ENCODE data around the gene GRB2.

The GRB2 gene

DNA sequence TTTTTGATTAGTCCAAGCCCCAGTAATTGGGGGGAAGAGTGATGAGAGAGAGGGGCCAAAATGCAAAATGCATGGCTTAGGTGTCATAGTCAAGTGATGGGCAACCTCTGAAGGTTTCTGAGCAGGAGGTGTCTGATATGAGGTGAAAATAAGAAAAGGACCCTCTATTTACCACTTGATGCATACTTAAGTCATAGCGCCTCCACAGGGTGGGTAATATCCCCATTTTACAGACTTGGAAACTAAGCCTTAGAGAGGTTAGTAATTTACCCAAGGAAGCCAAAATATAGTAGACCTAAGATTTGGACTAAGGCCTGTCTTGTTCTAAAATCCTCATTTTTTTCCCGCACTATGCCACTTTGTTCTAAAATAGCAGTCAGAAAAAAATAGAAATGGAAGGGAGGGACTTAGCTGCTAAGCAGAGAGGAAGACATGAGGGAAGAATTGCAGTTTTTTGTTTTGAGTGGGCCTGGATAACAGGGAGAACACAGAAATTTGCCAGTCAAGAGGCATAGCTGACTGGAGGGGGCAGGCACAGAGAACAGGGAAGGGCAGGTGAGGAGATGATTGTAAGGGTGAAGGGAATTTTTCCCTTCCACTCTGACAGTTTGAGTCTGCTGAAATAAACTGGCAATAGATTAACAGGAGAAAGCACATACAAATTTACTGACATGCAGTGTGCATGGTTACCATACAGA, 2.3 kb upstream of the GRB2 start:
- TF ChIP-seq, protein P1, sequence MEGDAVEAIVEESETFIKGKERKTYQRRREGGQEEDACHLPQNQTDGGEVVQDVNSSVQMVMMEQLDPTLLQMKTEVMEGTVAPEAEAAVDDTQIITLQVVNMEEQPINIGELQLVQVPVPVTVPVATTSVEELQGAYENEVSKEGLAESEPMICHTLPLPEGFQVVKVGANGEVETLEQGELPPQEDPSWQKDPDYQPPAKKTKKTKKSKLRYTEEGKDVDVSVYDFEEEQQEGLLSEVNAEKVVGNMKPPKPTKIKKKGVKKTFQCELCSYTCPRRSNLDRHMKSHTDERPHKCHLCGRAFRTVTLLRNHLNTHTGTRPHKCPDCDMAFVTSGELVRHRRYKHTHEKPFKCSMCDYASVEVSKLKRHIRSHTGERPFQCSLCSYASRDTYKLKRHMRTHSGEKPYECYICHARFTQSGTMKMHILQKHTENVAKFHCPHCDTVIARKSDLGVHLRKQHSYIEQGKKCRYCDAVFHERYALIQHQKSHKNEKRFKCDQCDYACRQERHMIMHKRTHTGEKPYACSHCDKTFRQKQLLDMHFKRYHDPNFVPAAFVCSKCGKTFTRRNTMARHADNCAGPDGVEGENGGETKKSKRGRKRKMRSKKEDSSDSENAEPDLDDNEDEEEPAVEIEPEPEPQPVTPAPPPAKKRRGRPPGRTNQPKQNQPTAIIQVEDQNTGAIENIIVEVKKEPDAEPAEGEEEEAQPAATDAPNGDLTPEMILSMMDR (IDR thresholded peaks at IDR 0.05; ENCODE audit: insufficient read depth, low read length, poor library complexity, severe bottlenecking): no peak
- no peak for DNase-seq (ENCODE audit: extremely low read depth, insufficient read length)
- Histone ChIP-seq H3K27me3 (replicated peaks; ENCODE audit: control insufficient read depth, insufficient read depth, low read length) (no peaks in the 10 kb centered on the region), H3K4me3 (replicated peaks; ENCODE audit: low read depth, low read length) (no peak overlapping the region), H3K36me3 (ENCODE audit: control insufficient read depth, insufficient read depth, low read length) (no peaks in the 10 kb centered on the region)

DNA sequence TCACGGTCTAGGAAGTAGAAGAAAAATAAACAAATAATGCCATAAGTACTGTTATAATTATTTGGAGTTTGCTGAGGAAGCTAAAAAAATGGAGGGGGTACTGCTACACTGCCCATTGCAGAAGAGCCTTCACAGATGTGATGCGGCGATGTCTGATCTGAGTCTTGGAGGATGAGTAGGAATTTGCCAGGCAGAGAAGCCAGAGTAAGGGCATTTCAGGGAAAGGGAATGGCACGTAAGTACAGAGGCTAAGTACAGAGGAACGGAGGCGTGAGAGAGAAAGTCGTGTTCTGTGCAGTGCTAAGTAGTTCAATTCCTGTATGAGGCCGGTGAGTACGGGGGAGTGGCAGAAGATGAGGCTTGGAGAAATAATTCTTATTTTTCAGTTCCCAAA, 741 bp upstream of the GRB2 start:
- TF ChIP-seq, protein P1 (IDR thresholded peaks at IDR 0.05; ENCODE audit: insufficient read depth, low read length, poor library complexity, severe bottlenecking): no peak

DNA sequence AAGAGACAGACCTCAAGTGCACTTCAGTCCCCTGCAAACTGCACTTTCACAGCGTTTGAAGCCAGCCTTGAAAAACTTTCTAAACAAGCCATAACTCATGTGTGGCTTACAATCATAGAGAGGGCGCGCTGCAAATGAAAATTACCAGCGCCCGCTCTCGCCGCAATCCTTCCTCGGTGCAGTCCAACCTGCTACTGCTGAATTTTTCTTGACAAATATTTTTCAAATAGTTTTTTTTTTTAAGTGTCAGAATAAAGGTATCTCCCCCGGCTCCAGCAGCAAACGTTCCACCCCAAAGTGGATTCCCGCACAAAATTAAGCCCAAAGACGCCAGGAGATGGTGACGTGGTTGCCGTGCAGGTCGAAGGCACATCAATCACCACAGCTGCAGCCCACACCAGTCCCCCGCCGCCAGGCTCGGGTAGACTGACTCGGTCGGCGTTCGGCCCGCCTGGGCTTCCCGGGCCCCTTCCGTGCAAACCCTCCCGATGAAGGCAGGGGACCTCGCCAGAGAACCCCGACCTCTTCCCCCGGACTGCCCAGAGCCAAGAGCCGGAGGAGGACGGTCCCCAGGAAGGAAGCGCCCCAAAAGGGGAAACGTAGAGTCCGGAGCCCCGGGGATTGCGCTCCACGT, 630 bp downstream of the GRB2 start:
- peaks cover 2% of the 10 kb centered on the region for H3K36me3 ChIP-seq (ENCODE audit: control insufficient read depth, insufficient read depth, low read length)
- H3K4me3 ChIP-seq (replicated peaks; ENCODE audit: low read depth, low read length): peak overlapping the region; percentile 99
- DNase-seq (ENCODE audit: extremely low read depth, insufficient read length): peak; percentile 60
- H3K27me3 ChIP-seq (replicated peaks; ENCODE audit: control insufficient read depth, insufficient read depth, low read length): no peaks in the 10 kb centered on the region
- TF ChIP-seq, protein P1 (IDR thresholded peaks at IDR 0.05; ENCODE audit: insufficient read depth, low read length, poor library complexity, severe bottlenecking): no peak

More for the DNA sequence above, 741 bp upstream of the GRB2 start:
- H3K36me3 ChIP-seq (ENCODE audit: control insufficient read depth, insufficient read depth, low read length): no peaks in the 10 kb centered on the region
- peak overlapping the region; percentile 99 for H3K4me3 ChIP-seq (replicated peaks; ENCODE audit: low read depth, low read length)
- no peak for DNase-seq (ENCODE audit: extremely low read depth, insufficient read length)
- H3K27me3 ChIP-seq (replicated peaks; ENCODE audit: control insufficient read depth, insufficient read depth, low read length): no peaks in the 10 kb centered on the region

DNA sequence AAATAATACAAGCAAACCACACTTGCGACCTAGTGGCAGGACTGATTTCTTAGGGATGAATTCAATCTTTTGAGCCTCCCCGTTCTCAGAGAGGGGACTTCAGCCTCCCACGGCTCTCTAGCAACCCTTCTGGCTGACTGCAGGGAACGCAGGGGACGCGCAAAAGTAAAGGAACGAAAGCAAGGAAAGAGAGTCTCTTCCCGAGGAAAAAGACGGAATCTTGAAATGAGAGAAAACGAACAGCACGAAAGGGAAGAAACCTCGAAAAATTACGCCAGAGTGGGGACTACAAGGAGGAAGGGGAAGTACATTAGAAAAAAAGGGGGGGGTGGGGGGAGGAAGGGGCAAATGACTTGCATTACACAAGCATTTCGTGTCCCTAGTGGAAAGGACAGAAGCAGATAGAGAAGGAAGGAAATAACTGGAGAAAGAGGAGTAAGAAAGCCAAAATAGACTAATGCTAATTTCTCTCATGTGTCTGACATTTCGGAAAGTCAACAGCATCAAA, 1.2 kb downstream of the GRB2 start:
- TF ChIP-seq, protein P1 (IDR thresholded peaks at IDR 0.05; ENCODE audit: insufficient read depth, low read length, poor library complexity, severe bottlenecking): peak; percentile 82
- Histone ChIP-seq H3K27me3 (replicated peaks; ENCODE audit: control insufficient read depth, insufficient read depth, low read length) (no peaks in the 10 kb centered on the region), H3K4me3 (replicated peaks; ENCODE audit: low read depth, low read length) (peak overlapping the region; percentile 99), H3K36me3 (ENCODE audit: control insufficient read depth, insufficient read depth, low read length) (peaks cover 2% of the 10 kb centered on the region)
- DNase-seq (ENCODE audit: extremely low read depth, insufficient read length): peak; percentile 44

DNA sequence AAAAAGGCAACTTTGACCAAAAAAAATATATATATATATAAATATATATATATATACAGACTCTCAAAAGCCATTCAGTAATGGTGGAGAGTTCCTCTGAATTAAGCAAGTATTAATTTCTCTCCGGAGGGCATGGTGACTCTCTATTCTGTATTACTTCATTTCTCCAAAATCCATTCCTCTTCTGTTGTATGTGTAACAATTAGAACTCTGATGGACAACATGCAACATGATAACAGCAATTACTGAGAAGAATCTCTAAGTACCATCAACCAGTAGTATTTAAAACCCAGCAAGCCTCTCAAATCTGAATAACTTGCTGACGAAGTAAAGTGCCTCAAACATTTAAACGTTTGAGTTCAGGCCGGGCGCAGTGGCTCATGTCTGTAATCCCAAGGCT, 2.3 kb downstream of the GRB2 start:
- H3K4me3 ChIP-seq (replicated peaks; ENCODE audit: low read depth, low read length): peak overlapping the region; percentile 99
- TF ChIP-seq, protein P1 (IDR thresholded peaks at IDR 0.05; ENCODE audit: insufficient read depth, low read length, poor library complexity, severe bottlenecking): no peak
- peaks cover 2% of the 10 kb centered on the region for H3K36me3 ChIP-seq (ENCODE audit: control insufficient read depth, insufficient read depth, low read length)
- DNase-seq (ENCODE audit: extremely low read depth, insufficient read length): no peak
- H3K27me3 ChIP-seq (replicated peaks; ENCODE audit: control insufficient read depth, insufficient read depth, low read length): no peaks in the 10 kb centered on the region
